Endodermal cell (in vitro differentiated cells): ENCODE data around the gene TBL2. TPM values are rescaled to one million over a fixed set of nuclear protein-coding genes. Genes with fewer than 3 reads are reported as not detected.
"Not testable (repeated sequence)": the region's sequence is repeated elsewhere in the genome, so short reads cannot be mapped to it uniquely, and the experiment has no call there.

ENCODE experiments used
- DNase-seq: peaks from one replicate; pipeline ENCODE4 v3.0.0-alpha.2; 2017
- H3K27ac ChIP-seq: 2 replicates; pipeline ENCODE4 v1.5.1; 2013; ENCODE audit warnings: mild to moderate bottlenecking, low read depth, low read length, moderate library complexity
- H3K27me3 ChIP-seq: 2 replicates; pipeline ENCODE4 v1.6.1; 2013; ENCODE audit warnings: mild to moderate bottlenecking, low read length, moderate library complexity; ENCODE audit not compliant: insufficient read depth, control insufficient read depth, poor library complexity, severe bottlenecking
- H3K36me3 ChIP-seq: 2 replicates; pipeline ENCODE4 v1.7.0; 2013; ENCODE audit warnings: mild to moderate bottlenecking, low read length, moderate library complexity; ENCODE audit not compliant: control insufficient read depth, insufficient read depth
- H3K4me1 ChIP-seq: one replicate; pipeline ENCODE4 v1.7.0; 2013; ENCODE audit warnings: low read length; ENCODE audit not compliant: control insufficient read depth, insufficient read depth
- H3K4me3 ChIP-seq: 2 replicates; pipeline ENCODE4 v1.5.1; 2013; ENCODE audit warnings: mild to moderate bottlenecking, low read length, moderate library complexity
- H3K9ac ChIP-seq: 2 replicates; pipeline ENCODE4 v1.6.1; 2013; ENCODE audit warnings: mild to moderate bottlenecking, low read length, moderate library complexity; ENCODE audit not compliant: poor library complexity, severe bottlenecking; ENCODE audit errors: extremely low read depth
- H3K9me3 ChIP-seq: 2 replicates; pipeline ENCODE4 v1.6.1; 2013; ENCODE audit warnings: mild to moderate bottlenecking, low read length, moderate library complexity; ENCODE audit not compliant: control insufficient read depth
- H3K27ac Mint-ChIP-seq: 2 replicates; pipeline ENCODE4 v1.8.0; 2020; ENCODE audit warnings: mixed read lengths
- H3K27me3 Mint-ChIP-seq: 2 replicates; pipeline ENCODE4 v1.8.0; 2021; ENCODE audit warnings: mild to moderate bottlenecking, mixed read lengths; ENCODE audit not compliant: insufficient read depth
- H3K36me3 Mint-ChIP-seq: 2 replicates; pipeline ENCODE4 v1.8.0; 2020; ENCODE audit warnings: low read depth, mixed read lengths
- H3K4me1 Mint-ChIP-seq: 2 replicates; pipeline ENCODE4 v1.8.0; 2020; ENCODE audit warnings: mixed read lengths
- H3K4me3 Mint-ChIP-seq: 2 replicates; pipeline ENCODE4 v1.8.0; 2020; ENCODE audit warnings: mild to moderate bottlenecking, moderate library complexity, mixed read lengths
- H3K9me3 Mint-ChIP-seq: 2 replicates; pipeline ENCODE4 v1.8.0; 2020; ENCODE audit warnings: mild to moderate bottlenecking, mixed read lengths
- WGBS, 2 experiments: methylation state at CpG; one replicate each; pipeline versions ENCODE4 v1.1.5 to v1.1.7; 2013; ENCODE audit warnings: missing lambda C conversion rate in 2 of 2, mixed read lengths in 1 of 2; ENCODE audit not compliant: insufficient coverage in 1 of 2, insufficient read length in 1 of 2; 5-methylcytosine and 5-hydroxymethylcytosine counted together
- total RNA-seq, 2 donors: library from RNA; stranded (reverse); fragmentation: NEBNext Ultra II Directional in 1 of 2; extraction: Animal tissue kit (Norgen Biotek cat#: 25700) in 1 of 2; gene quantifications; 2 replicates in 1 of 2; 3 replicates in 1 of 2; pipeline ENCODE4 v1.2.1, GENCODE V29; 2021
- TF ChIP-seq, protein P1 (sequence below): fragments of 200-600 bp; sonication (generic); conservative IDR thresholded peaks from 2 replicates; pipeline ENCODE4 v1.5.0; 2021; ENCODE audit warnings: antibody characterized with exemption, mild to moderate bottlenecking

Gene TBL2
- total RNA-seq, 2 donors from 2014 or later: 55.7 to 59.7 TPM

DNA sequence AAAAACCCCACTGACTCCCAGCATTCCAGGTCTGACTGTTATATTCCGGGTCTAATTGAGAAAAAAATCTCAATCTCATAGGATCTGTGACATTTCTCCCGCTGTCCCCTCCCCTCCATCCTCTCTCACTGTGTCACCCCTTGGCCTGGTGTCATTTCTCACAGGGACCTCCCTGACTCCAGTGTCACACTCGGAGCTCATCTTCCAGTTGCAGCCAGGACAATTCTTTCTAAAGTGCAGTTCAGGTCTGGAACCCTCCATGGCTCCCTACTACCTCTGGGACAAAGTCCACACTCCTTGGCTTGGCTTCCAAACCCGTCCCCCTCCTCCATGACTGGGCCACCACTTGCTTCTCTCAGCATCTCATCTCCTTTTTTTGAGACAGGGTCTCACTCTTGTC is 31.7 kb upstream of the TBL2 start:
- H3K4me1 ChIP-seq: peaks cover 3% of the 10 kb centered on the region
- Mint-ChIP-seq H3K36me3 (peaks cover 13% of the 10 kb centered on the region), H3K27ac (no peak overlapping the region), H3K9me3 (no peaks in the 10 kb centered on the region), H3K4me1 (peaks cover 13% of the 10 kb centered on the region), H3K27me3 (peaks cover 12% of the 10 kb centered on the region), H3K4me3 (no peak overlapping the region)
- no peaks in the 10 kb centered on the region for H3K36me3 ChIP-seq
- WGBS, 2 experiments: 87 to 93% methylated on average over 4 of the region's 4 CpGs
- no peaks in the 10 kb centered on the region for H3K9me3 ChIP-seq
- H3K27me3 ChIP-seq: no peaks in the 10 kb centered on the region
- H3K27ac ChIP-seq: no peak overlapping the region
- no peak overlapping the region for H3K9ac ChIP-seq
- DNase-seq: no peak
- TF ChIP-seq, protein P1, sequence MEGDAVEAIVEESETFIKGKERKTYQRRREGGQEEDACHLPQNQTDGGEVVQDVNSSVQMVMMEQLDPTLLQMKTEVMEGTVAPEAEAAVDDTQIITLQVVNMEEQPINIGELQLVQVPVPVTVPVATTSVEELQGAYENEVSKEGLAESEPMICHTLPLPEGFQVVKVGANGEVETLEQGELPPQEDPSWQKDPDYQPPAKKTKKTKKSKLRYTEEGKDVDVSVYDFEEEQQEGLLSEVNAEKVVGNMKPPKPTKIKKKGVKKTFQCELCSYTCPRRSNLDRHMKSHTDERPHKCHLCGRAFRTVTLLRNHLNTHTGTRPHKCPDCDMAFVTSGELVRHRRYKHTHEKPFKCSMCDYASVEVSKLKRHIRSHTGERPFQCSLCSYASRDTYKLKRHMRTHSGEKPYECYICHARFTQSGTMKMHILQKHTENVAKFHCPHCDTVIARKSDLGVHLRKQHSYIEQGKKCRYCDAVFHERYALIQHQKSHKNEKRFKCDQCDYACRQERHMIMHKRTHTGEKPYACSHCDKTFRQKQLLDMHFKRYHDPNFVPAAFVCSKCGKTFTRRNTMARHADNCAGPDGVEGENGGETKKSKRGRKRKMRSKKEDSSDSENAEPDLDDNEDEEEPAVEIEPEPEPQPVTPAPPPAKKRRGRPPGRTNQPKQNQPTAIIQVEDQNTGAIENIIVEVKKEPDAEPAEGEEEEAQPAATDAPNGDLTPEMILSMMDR: no peak
- no peak overlapping the region for H3K4me3 ChIP-seq

DNA sequence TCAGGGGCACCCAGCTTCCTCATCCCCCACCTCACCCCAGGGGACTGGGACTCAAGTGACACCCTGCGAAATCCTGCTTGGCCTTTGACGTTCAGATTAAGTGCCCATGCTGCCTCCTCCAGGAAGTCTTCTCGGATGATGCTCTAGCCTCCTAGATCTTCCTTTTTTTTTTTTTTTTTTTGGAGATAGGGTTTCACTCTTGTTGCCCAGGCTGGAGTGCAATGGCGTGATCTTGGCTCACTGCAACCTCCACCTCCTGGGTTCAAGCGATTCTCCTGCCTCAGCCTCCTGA is 29.3 kb upstream of the TBL2 start:
- H3K27me3 ChIP-seq, H3K4me3 ChIP-seq, H3K9me3 Mint-ChIP-seq, H3K9ac ChIP-seq, H3K4me1 Mint-ChIP-seq, H3K27ac ChIP-seq, H3K36me3 ChIP-seq, H3K27ac Mint-ChIP-seq, H3K4me3 Mint-ChIP-seq, H3K4me1 ChIP-seq, H3K9me3 ChIP-seq, DNase-seq, H3K36me3 Mint-ChIP-seq: not testable (repeated sequence)
- H3K27me3 Mint-ChIP-seq: peaks cover 15% of the 10 kb centered on the region
- 85 to 93% methylated on average over 3 to 4 of the region's 5 CpGs for WGBS, 2 experiments

GRCh38 chr7:73606801-73607691 is 28.7 kb upstream of the TBL2 start:
- Histone ChIP-seq H3K36me3 (no peaks in the 10 kb centered on the region), H3K4me3 (no peak overlapping the region), H3K9ac (no peak overlapping the region), H3K27me3 (no peaks in the 10 kb centered on the region), H3K9me3 (no peaks in the 10 kb centered on the region), H3K4me1 (no peaks in the 10 kb centered on the region), H3K27ac (no peak overlapping the region)
- TF ChIP-seq, protein P1: peak; percentile 99
- Mint-ChIP-seq H3K4me1 (no peaks in the 10 kb centered on the region), H3K9me3 (no peaks in the 10 kb centered on the region), H3K36me3 (peaks cover 8% of the 10 kb centered on the region), H3K4me3 (no peak overlapping the region), H3K27me3 (peaks cover 16% of the 10 kb centered on the region), H3K27ac (no peak overlapping the region)
- 27 to 35% methylated on average over 13 to 35 of the region's 36 CpGs for WGBS, 2 experiments
- peak; percentile 94 for DNase-seq
